Pancreas (tissue), 10 donors: ENCODE results near the gene EPB41. TPM values are rescaled to one million over a fixed set of nuclear protein-coding genes. Genes with fewer than 3 reads are reported as not detected.

Experiments used
- ATAC-seq, 4 donors: fragments of 200-7000 bp; cut with Tn5 transposase; one replicate each; pipeline versions ENCODE4 v1.8.0 to v1.9.1; 2020; ENCODE audit warnings: mild to moderate bottlenecking in 4 of 4, moderate library complexity in 4 of 4
- DNase-seq, 6 donors: peaks; one replicate each; pipeline ENCODE4 v3.0.0-alpha.2; 2020
- FAIRE-seq: peaks from 2 replicates; lab custom pipeline; 2012; peaks lifted over from hg19 to GRCh38; lab: Jason Lieb, UNC
- H3K27ac ChIP-seq, 4 donors: fragments of 200-600 bp; sonication (generic); 1 replicate in 3 of 4; 2 replicates in 1 of 4; pipeline versions ENCODE4 v1.5.0 to v1.8.0; 2020
- H3K27me3 ChIP-seq, 4 donors: fragments of 200-600 bp; one replicate each; pipeline ENCODE4 v1.8.0; 2021
- H3K36me3 ChIP-seq, 3 donors: fragments of 200-600 bp; sonication (generic) in 1 of 3; one replicate each; pipeline versions ENCODE4 v1.5.0 to v1.8.0; 2020 to 2021
- H3K4me1 ChIP-seq, 3 donors: fragments of 200-600 bp; one replicate each; pipeline ENCODE4 v1.8.0; 2021
- H3K4me3 ChIP-seq, 4 donors: fragments of 200-600 bp; sonication (generic) in 2 of 4; one replicate each; pipeline versions ENCODE4 v1.5.0 to v1.8.0; 2020 to 2021
- H3K9me3 ChIP-seq, 4 donors: fragments of 200-600 bp; one replicate each; pipeline ENCODE4 v1.8.0; 2021
- CTCF ChIP-seq, 4 donors: fragments of 200-600 bp; sonication (generic) in 3 of 4; IDR thresholded peaks; one replicate each; pipeline versions ENCODE4 v1.5.0 to v1.8.0; 2021; ENCODE audit warnings: antibody characterized with exemption in 4 of 4
- WGBS, 2 donors: extraction: QIAGEN DNeasy Blood & Tissue Kit; methylation state at CpG; one replicate each; pipeline ENCODE4 v1.1.7; 2013; 5-methylcytosine and 5-hydroxymethylcytosine counted together
- intact Hi-C, 3 donors: fragments of 100-400 bp; cut with DNase I; formaldehyde crosslinking; loops; one replicate each; pipeline versions ENCODE4 v1.11.1 to v1.14.2; 2022
- polyA plus RNA-seq, 2 donors: library from polyadenylated mRNA; stranded (reverse); fragments of 200-250 nt; gene quantifications; one replicate each; pipeline ENCODE4 v1.2.3, GENCODE V29; 2013
- total RNA-seq, 6 donors: library from RNA; stranded (reverse); fragmentation: NEBNext Ultra II Directional in 4 of 6; extraction: Animal tissue kit (Norgen Biotek cat#: 25700) in 4 of 6; gene quantifications; one replicate each; pipeline versions ENCODE4 v1.2.1 to v1.2.4, GENCODE V29; 2021 to 2023
- donor health status: healthy with polysubstance abuse.
- donor health status: DM: no; HTN: no; CAD: no; lungs with moderate emphysema.
- donor health status: DM: no; HTN: no; CAD: no.
- donor health status: control.
- donor health status: control.
- donor health status: Bipolar disorder and iron deficiency.
- donor health status: DM: yes; HTN: yes; CAD: no.
- donor health status: DM: no; HTN: no; CAD: no.
- donor health status: DM: no; HTN: no; CAD: no.
- donor health status: DM: yes; HTN: yes; CAD: no.

Gene EPB41
- total and polyA plus RNA-seq, 8 donors = 9.1 to 39.8 (median 23.2) TPM

- WGBS, 2 donors = 73 to 77% methylated on average over 55 of the region's 55 CpGs
- ATAC-seq = no peak
- Histone ChIP-seq H3K4me1 (no peaks in the 10 kb centered on the region), H3K9me3 (no peaks in the 10 kb centered on the region), H3K27ac (no peak overlapping the region), H3K27me3 (no peaks in the 10 kb centered on the region), H3K4me3 (no peak overlapping the region), H3K36me3 (no peaks in the 10 kb centered on the region)
- no peak for FAIRE-seq
- intact Hi-C loops = no loop called here
- no peak for TF ChIP-seq CTCF (IDR thresholded peaks at IDR 0.05)
- peak in 1 of 6 donors; percentile 60 for DNase-seq
Measured at GRCh38 chr1:29133861-29134694, 219.7 kb downstream of the EPB41 start.

- H3K9me3 ChIP-seq = no peaks in the 10 kb centered on the region
- no peak for FAIRE-seq
- intact Hi-C loops = no loop called here
- no peaks in the 10 kb centered on the region for H3K27me3 ChIP-seq
- no peak overlapping the region for H3K27ac ChIP-seq
- H3K4me3 ChIP-seq = no peak overlapping the region
- H3K36me3 ChIP-seq = no peaks in the 10 kb centered on the region
- 79 to 87% methylated on average over 10 of the region's 10 CpGs for WGBS, 2 donors
- no peak for ATAC-seq
- no peak for DNase-seq
- TF ChIP-seq CTCF (IDR thresholded peaks at IDR 0.05) = no peak
- H3K4me1 ChIP-seq = no peaks in the 10 kb centered on the region
Measured at GRCh38 chr1:29134695-29135028, 220.3 kb downstream of the EPB41 start.

DNA sequence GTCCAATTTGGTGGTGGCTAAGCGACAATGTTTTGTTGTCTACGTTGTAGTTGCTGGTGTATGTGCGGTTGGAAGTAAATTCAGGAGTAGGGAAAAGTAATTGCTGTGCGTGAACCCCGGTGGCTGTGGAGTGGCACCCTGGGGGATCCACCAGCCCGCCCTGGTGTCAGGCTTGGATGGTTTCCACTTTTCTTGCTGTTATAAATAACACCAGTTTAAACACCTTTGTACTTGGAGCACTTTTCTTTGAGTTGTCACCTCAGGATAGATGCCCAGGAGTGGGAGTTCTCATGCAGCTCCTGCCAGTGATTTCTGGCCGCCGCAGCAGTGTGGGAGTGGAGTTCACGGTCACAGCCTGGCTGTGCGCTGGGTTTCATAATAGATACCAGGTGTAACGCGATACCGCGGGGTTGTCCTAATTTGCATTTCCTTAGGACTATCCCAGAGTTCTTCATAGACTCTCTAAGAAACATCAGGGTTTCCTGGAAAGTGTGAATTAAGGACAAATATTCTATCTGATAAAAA lies 222.1 kb downstream of the EPB41 start:
- FAIRE-seq = no peak
- 20% methylated on average over 14 of the region's 14 CpGs for WGBS, 2 donors

GRCh38 chr1:29142714-29143113 lies 228.3 kb downstream of the EPB41 start:
- no peak for FAIRE-seq
- DNase-seq = no peak
- no peak for ATAC-seq

More for the DNA sequence above, 222.1 kb downstream of the EPB41 start:
- Histone ChIP-seq H3K27me3 (no peaks in the 10 kb centered on the region), H3K4me1 (no peaks in the 10 kb centered on the region), H3K9me3 (no peaks in the 10 kb centered on the region), H3K4me3 (no peak overlapping the region), H3K27ac (no peak overlapping the region), H3K36me3 (no peaks in the 10 kb centered on the region)
- ATAC-seq (peak; percentile 75 to 92 (median 90)), DNase-seq (peak in 5 of 6 donors; percentile 58 to 69 (median 66))
- TF ChIP-seq CTCF (IDR thresholded peaks at IDR 0.05) = no peak
- intact Hi-C loops = no loop called here

More at GRCh38 chr1:29142714-29143113, 228.3 kb downstream of the EPB41 start:
- H3K36me3 ChIP-seq = peaks cover 0 to 4% (median under 1%) of the 10 kb centered on the region in 3 donors
- H3K9me3 ChIP-seq = no peaks in the 10 kb centered on the region
- intact Hi-C loops = no loop called here
- TF ChIP-seq CTCF (IDR thresholded peaks at IDR 0.05) = no peak
- no peak overlapping the region for H3K4me3 ChIP-seq
- no peak overlapping the region for H3K27ac ChIP-seq
- peaks cover 0 to 2% (median 0%) of the 10 kb centered on the region in 3 donors for H3K4me1 ChIP-seq
- H3K27me3 ChIP-seq = no peaks in the 10 kb centered on the region
- WGBS, 2 donors = 91 to 96% methylated on average over 2 of the region's 2 CpGs
